SU-DHL-6 (cell line): ENCODE data around the gene MUC2.

ENCODE experiments used
- EZH2phosphoT487 ChIP-seq: fragments of 200-600 bp; sonication (generic), shearing (Covaris generic); conservative IDR thresholded peaks from 2 replicates; pipeline ENCODE4 v1.6.1; 2018; ENCODE audit warnings: mild to moderate bottlenecking, antibody characterized with exemption, low read length, moderate library complexity, mixed read lengths
- TF ChIP-seq, protein P1 (sequence below): fragments of 200-600 bp; sonication (generic); IDR thresholded peaks from one replicate; pipeline ENCODE4 v1.5.1; 2017; ENCODE audit warnings: antibody characterized with exemption, mild to moderate bottlenecking, low read length, moderate library complexity; ENCODE audit not compliant: insufficient read depth, poor library complexity, severe bottlenecking

DNA sequence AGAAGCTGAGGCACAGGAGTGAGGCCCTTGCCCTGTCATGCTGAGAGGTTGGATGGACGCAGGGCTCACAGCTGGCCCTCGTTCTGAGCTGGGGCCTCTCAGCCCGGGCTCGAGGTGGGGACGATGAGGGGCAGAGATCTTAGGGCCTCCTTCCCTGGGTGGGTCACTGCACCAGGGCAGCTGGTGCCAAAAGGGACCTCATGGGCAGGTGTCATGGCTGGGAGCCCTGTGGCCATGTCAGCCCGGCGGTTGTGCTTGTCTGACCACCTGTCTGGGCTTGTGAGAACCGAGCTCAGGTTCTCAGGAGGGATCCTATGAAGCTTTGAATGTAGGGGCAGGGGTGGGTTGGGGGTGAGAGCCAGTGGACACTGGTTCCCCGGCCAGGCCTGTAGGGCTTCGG, 36.3 kb upstream of the MUC2 start:
- TF ChIP-seq, protein P1, sequence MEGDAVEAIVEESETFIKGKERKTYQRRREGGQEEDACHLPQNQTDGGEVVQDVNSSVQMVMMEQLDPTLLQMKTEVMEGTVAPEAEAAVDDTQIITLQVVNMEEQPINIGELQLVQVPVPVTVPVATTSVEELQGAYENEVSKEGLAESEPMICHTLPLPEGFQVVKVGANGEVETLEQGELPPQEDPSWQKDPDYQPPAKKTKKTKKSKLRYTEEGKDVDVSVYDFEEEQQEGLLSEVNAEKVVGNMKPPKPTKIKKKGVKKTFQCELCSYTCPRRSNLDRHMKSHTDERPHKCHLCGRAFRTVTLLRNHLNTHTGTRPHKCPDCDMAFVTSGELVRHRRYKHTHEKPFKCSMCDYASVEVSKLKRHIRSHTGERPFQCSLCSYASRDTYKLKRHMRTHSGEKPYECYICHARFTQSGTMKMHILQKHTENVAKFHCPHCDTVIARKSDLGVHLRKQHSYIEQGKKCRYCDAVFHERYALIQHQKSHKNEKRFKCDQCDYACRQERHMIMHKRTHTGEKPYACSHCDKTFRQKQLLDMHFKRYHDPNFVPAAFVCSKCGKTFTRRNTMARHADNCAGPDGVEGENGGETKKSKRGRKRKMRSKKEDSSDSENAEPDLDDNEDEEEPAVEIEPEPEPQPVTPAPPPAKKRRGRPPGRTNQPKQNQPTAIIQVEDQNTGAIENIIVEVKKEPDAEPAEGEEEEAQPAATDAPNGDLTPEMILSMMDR, result no peak
- no peak for TF ChIP-seq EZH2phosphoT487
